ENCODE results near the gene ATOSB.

The ATOSB gene

DNA sequence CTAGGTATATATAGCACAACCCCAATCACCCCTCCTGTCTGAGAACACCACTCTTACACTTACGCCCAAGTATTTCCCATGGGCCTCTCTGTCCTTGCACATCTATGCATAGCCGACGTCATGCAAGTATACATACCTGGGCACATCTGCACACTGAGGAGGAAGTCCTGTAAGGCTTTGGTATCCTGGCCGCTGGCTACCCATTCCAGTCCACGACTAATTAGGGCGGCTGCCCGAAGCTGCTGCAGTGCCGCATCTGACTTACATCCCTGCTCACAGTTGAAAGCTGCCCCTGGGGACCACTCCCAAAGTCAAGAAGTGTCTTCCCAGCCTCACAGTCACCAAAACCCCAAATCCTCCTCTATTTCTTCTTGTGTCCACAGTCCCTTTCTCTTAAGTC lies 40.9 kb downstream of the ATOSB start:
- H2AK5ac ChIP-seq (ENCODE audit: low read depth, low read length) = no peak overlapping the region
- H2BK120ac ChIP-seq (ENCODE audit: low read depth, low read length) = no peak overlapping the region
- no peak overlapping the region for H3K23ac ChIP-seq (ENCODE audit: low read depth, low read length, poor library complexity)
- no peaks in the 10 kb centered on the region for H3K9me3 ChIP-seq (replicated peaks in 1 of 2; ENCODE audit: control insufficient read depth in 2 of 2, insufficient read depth in 1 of 2, low read depth in 1 of 2, low read length in 2 of 2)
- no peak overlapping the region for H2BK5ac ChIP-seq (ENCODE audit: low read length)
- peaks cover 16% of the 10 kb centered on the region for H3K79me1 ChIP-seq (ENCODE audit: low read depth, low read length)
- no peak overlapping the region for H3K14ac ChIP-seq (ENCODE audit: low read length)
- no peak overlapping the region for H3K27ac ChIP-seq (replicated peaks; ENCODE audit: low read length)
- H2AFZ ChIP-seq (ENCODE audit: low read length) = no peak overlapping the region
- no peak overlapping the region for H3K4ac ChIP-seq (ENCODE audit: low read length)
- H2BK15ac ChIP-seq (ENCODE audit: low read length) = no peak overlapping the region
- peaks cover 36 to 68% of the 10 kb centered on the region in 2 donors for H3K36me3 ChIP-seq (replicated peaks in 1 of 2; ENCODE audit: control insufficient read depth in 2 of 2, insufficient read depth in 2 of 2, low read length in 2 of 2)
- no peak overlapping the region for H3K9ac ChIP-seq (ENCODE audit: low read depth, low read length, poor library complexity)
- H3K4me2 ChIP-seq (ENCODE audit: insufficient read depth, low read length, poor library complexity, severe bottlenecking) = no peak overlapping the region
- no peak overlapping the region for H4K91ac ChIP-seq (ENCODE audit: low read depth, low read length, poor library complexity)
- no peak overlapping the region for H3K4me3 ChIP-seq (ENCODE audit: low read length in 2 of 2)
- no peak overlapping the region for H4K8ac ChIP-seq (ENCODE audit: low read depth, low read length)
- no peak for DNase-seq (ENCODE audit: low spot score)
- H2BK12ac ChIP-seq (ENCODE audit: low read length) = no peak overlapping the region
- H3K4me1 ChIP-seq (ENCODE audit: control insufficient read depth in 2 of 2, insufficient read depth in 1 of 2, low read depth in 1 of 2, low read length in 2 of 2) = peaks cover 20 to 24% of the 10 kb centered on the region in 2 donors
- H3K27me3 ChIP-seq (ENCODE audit: control insufficient read depth in 3 of 3, insufficient read depth in 3 of 3, low read depth in 1 of 3, low read length in 3 of 3) = no peaks in the 10 kb centered on the region
- WGBS, 2 donors (ENCODE audit: extremely low coverage in 2 of 2, insufficient read length in 2 of 2, insufficient replicate concordance in 1 of 2) = no CpG with 5 or more reads among the region's 8 CpGs
- H3K18ac ChIP-seq (ENCODE audit: low read length) = no peak overlapping the region

DNA sequence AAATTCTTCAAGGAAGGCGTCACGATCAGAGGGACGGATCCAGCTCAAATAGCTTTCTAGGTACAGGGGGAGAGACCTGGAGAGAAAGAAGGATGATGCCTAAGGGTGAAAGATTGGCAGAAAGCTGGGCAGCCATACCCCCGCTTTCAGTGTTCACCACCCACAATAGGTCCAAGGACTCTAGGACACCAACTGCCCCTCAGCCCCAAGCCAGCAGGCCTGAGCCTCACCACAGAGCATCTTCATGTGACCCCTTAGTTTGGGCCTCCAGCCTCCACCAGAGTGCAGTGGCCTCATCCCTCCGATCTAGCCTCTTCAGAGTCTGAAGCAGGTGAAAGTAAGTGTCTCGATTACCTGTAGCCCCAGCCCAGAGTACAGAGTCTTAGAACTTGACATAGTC lies 41.5 kb downstream of the ATOSB start:
- Histone ChIP-seq H3K36me3 (replicated peaks in 1 of 2; ENCODE audit: control insufficient read depth in 2 of 2, insufficient read depth in 2 of 2, low read length in 2 of 2) (peaks cover 36 to 74% of the 10 kb centered on the region in 2 donors), H4K91ac (ENCODE audit: low read depth, low read length, poor library complexity) (no peak overlapping the region), H3K18ac (ENCODE audit: low read length) (no peak overlapping the region), H2BK15ac (ENCODE audit: low read length) (no peak overlapping the region), H4K8ac (ENCODE audit: low read depth, low read length) (no peak overlapping the region), H3K4me2 (ENCODE audit: insufficient read depth, low read length, poor library complexity, severe bottlenecking) (no peak overlapping the region), H3K9ac (ENCODE audit: low read depth, low read length, poor library complexity) (no peak overlapping the region), H2BK12ac (ENCODE audit: low read length) (no peak overlapping the region), H3K27ac (replicated peaks; ENCODE audit: low read length) (no peak overlapping the region), H3K9me3 (replicated peaks in 1 of 2; ENCODE audit: control insufficient read depth in 2 of 2, insufficient read depth in 1 of 2, low read depth in 1 of 2, low read length in 2 of 2) (no peaks in the 10 kb centered on the region), H3K23ac (ENCODE audit: low read depth, low read length, poor library complexity) (no peak overlapping the region), H3K14ac (ENCODE audit: low read length) (no peak overlapping the region), H2AFZ (ENCODE audit: low read length) (no peak overlapping the region), H3K4ac (ENCODE audit: low read length) (no peak overlapping the region), H2AK5ac (ENCODE audit: low read depth, low read length) (no peak overlapping the region), H3K4me1 (ENCODE audit: control insufficient read depth in 2 of 2, insufficient read depth in 1 of 2, low read depth in 1 of 2, low read length in 2 of 2) (peaks cover 20 to 21% of the 10 kb centered on the region in 2 donors), H2BK5ac (ENCODE audit: low read length) (no peak overlapping the region), H3K4me3 (ENCODE audit: low read length in 2 of 2) (no peak overlapping the region), H3K79me1 (ENCODE audit: low read depth, low read length) (peaks cover 16% of the 10 kb centered on the region), H2BK120ac (ENCODE audit: low read depth, low read length) (no peak overlapping the region), H3K27me3 (ENCODE audit: control insufficient read depth in 3 of 3, insufficient read depth in 3 of 3, low read depth in 1 of 3, low read length in 3 of 3) (no peaks in the 10 kb centered on the region)
- no CpG with 5 or more reads among the region's 6 CpGs for WGBS, 2 donors (ENCODE audit: extremely low coverage in 2 of 2, insufficient read length in 2 of 2, insufficient replicate concordance in 1 of 2)
- DNase-seq (ENCODE audit: low spot score) = no peak

DNA sequence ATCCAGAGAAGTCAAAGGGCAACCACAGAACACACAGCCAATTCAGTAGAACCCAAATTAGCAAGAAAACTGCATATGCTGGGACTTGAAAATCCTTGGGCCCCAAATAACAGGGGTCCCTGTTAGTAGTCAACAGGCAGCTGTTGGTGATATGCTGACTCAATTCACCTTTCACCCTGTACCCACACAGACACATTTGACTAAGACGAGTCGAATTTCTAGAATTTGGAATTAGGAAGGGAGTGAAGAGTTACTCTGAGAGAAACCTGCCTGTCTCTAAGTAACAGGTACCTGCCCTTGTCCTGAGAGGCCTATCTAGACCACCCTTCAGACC lies 42.4 kb downstream of the ATOSB start:
- no peak for DNase-seq (ENCODE audit: low spot score)
- no peak overlapping the region for H2BK15ac ChIP-seq (ENCODE audit: low read length)
- H3K9ac ChIP-seq (ENCODE audit: low read depth, low read length, poor library complexity) = no peak overlapping the region
- H4K8ac ChIP-seq (ENCODE audit: low read depth, low read length) = no peak overlapping the region
- no peaks in the 10 kb centered on the region for H3K9me3 ChIP-seq (replicated peaks in 1 of 2; ENCODE audit: control insufficient read depth in 2 of 2, insufficient read depth in 1 of 2, low read depth in 1 of 2, low read length in 2 of 2)
- no peaks in the 10 kb centered on the region for H3K27me3 ChIP-seq (ENCODE audit: control insufficient read depth in 3 of 3, insufficient read depth in 3 of 3, low read depth in 1 of 3, low read length in 3 of 3)
- no peak overlapping the region for H3K18ac ChIP-seq (ENCODE audit: low read length)
- no peak overlapping the region for H4K91ac ChIP-seq (ENCODE audit: low read depth, low read length, poor library complexity)
- peak overlapping the region; percentile 85 for H3K27ac ChIP-seq (replicated peaks; ENCODE audit: low read length)
- H3K36me3 ChIP-seq (replicated peaks in 1 of 2; ENCODE audit: control insufficient read depth in 2 of 2, insufficient read depth in 2 of 2, low read length in 2 of 2) = peaks cover 36 to 79% of the 10 kb centered on the region in 2 donors
- no CpG with 5 or more reads among the region's 2 CpGs for WGBS, 2 donors (ENCODE audit: extremely low coverage in 2 of 2, insufficient read length in 2 of 2, insufficient replicate concordance in 1 of 2)
- peaks cover 12 to 17% of the 10 kb centered on the region in 2 donors for H3K4me1 ChIP-seq (ENCODE audit: control insufficient read depth in 2 of 2, insufficient read depth in 1 of 2, low read depth in 1 of 2, low read length in 2 of 2)
- H2AK5ac ChIP-seq (ENCODE audit: low read depth, low read length) = no peak overlapping the region
- H3K23ac ChIP-seq (ENCODE audit: low read depth, low read length, poor library complexity) = no peak overlapping the region
- H3K4ac ChIP-seq (ENCODE audit: low read length) = no peak overlapping the region
- peak overlapping the region in 1 of 2 donors; percentile 19 for H3K4me3 ChIP-seq (ENCODE audit: low read length in 2 of 2)
- H2BK120ac ChIP-seq (ENCODE audit: low read depth, low read length) = no peak overlapping the region
- no peak overlapping the region for H3K14ac ChIP-seq (ENCODE audit: low read length)
- H2AFZ ChIP-seq (ENCODE audit: low read length) = peak overlapping the region; percentile 56
- H3K4me2 ChIP-seq (ENCODE audit: insufficient read depth, low read length, poor library complexity, severe bottlenecking) = no peak overlapping the region
- no peak overlapping the region for H2BK12ac ChIP-seq (ENCODE audit: low read length)
- no peak overlapping the region for H2BK5ac ChIP-seq (ENCODE audit: low read length)
- peaks cover 14% of the 10 kb centered on the region for H3K79me1 ChIP-seq (ENCODE audit: low read depth, low read length)

GRCh38 chr9:35072461-35073278 lies 43.0 kb downstream of the ATOSB start, which contains the start of gene VCP:
Gene VCP (minus strand): TSS chr9:35072625. CDS start chr9:35072353, 272 bp downstream.
- Histone ChIP-seq H3K9ac (ENCODE audit: low read depth, low read length, poor library complexity) (peak within 1 kb of the TSS; percentile 98), H3K36me3 (replicated peaks in 1 of 2; ENCODE audit: control insufficient read depth in 2 of 2, insufficient read depth in 2 of 2, low read length in 2 of 2) (peaks cover 42 to 79% of the 10 kb centered on the region in 2 donors), H4K91ac (ENCODE audit: low read depth, low read length, poor library complexity) (no peak within 1 kb of the TSS), H3K23ac (ENCODE audit: low read depth, low read length, poor library complexity) (peak within 1 kb of the TSS; percentile 97), H2AK5ac (ENCODE audit: low read depth, low read length) (peak within 1 kb of the TSS; percentile 51), H2BK5ac (ENCODE audit: low read length) (peak within 1 kb of the TSS; percentile 91), H2BK12ac (ENCODE audit: low read length) (no peak within 1 kb of the TSS), H4K8ac (ENCODE audit: low read depth, low read length) (no peak within 1 kb of the TSS), H3K4ac (ENCODE audit: low read length) (no peak within 1 kb of the TSS), H3K14ac (ENCODE audit: low read length) (peak within 1 kb of the TSS; percentile 65), H3K27ac (replicated peaks; ENCODE audit: low read length) (peak within 1 kb of the TSS; percentile 96), H2BK15ac (ENCODE audit: low read length) (no peak within 1 kb of the TSS), H2BK120ac (ENCODE audit: low read depth, low read length) (peak within 1 kb of the TSS; percentile 35), H3K4me2 (ENCODE audit: insufficient read depth, low read length, poor library complexity, severe bottlenecking) (peak within 1 kb of the TSS; percentile 51), H3K18ac (ENCODE audit: low read length) (peak within 1 kb of the TSS; percentile 95), H3K79me1 (ENCODE audit: low read depth, low read length) (peaks cover 12% of the 10 kb centered on the region), H3K4me3 (ENCODE audit: low read length in 2 of 2) (peak within 1 kb of the TSS; percentile 90 to 91), H3K4me1 (ENCODE audit: control insufficient read depth in 2 of 2, insufficient read depth in 1 of 2, low read depth in 1 of 2, low read length in 2 of 2) (peaks cover 7 to 13% of the 10 kb centered on the region in 2 donors), H2AFZ (ENCODE audit: low read length) (peak within 1 kb of the TSS; percentile 87), H3K9me3 (replicated peaks in 1 of 2; ENCODE audit: control insufficient read depth in 2 of 2, insufficient read depth in 1 of 2, low read depth in 1 of 2, low read length in 2 of 2) (no peaks in the 10 kb centered on the region), H3K27me3 (ENCODE audit: control insufficient read depth in 3 of 3, insufficient read depth in 3 of 3, low read depth in 1 of 3, low read length in 3 of 3) (no peaks in the 10 kb centered on the region)
- DNase-seq (ENCODE audit: low spot score) = peak; percentile 99
- WGBS, 2 donors (ENCODE audit: extremely low coverage in 2 of 2, insufficient read length in 2 of 2, insufficient replicate concordance in 1 of 2) = no CpG with 5 or more reads among the region's 54 CpGs

Measured in neuronal stem cell (in vitro differentiated cells).